Lung (tissue), 12 donors: ENCODE data around the gene C8A. TPM values are rescaled to one million over a fixed set of nuclear protein-coding genes. Genes with fewer than 3 reads are reported as not detected.

ENCODE experiments used
- ATAC-seq: fragments of 200-7000 bp; cut with Tn5 transposase; one replicate; pipeline ENCODE4 v1.9.1; 2020; ENCODE audit warnings: moderate number of reproducible peaks; ENCODE audit not compliant: insufficient read depth, low FRiP score
- DNase-seq, 3 donors: peaks; one replicate each; pipeline ENCODE4 v3.0.0-alpha.2; 2013 to 2017
- H3K27ac ChIP-seq, 2 donors: one replicate each; pipeline ENCODE4 v1.5.1; 2013; ENCODE audit warnings: mild to moderate bottlenecking in 2 of 2, moderate library complexity in 2 of 2, control low read depth in 1 of 2, inconsistent platforms in 1 of 2, low read depth in 1 of 2, low read length in 1 of 2
- H3K27me3 ChIP-seq, 3 donors: one replicate each; pipeline ENCODE4 v1.5.1; 2013; ENCODE audit warnings: low read length in 2 of 3; ENCODE audit not compliant: control insufficient read depth in 3 of 3, insufficient read depth in 3 of 3
- H3K36me3 ChIP-seq, 4 donors: one replicate each; pipeline ENCODE4 v1.5.1; 2013; ENCODE audit warnings: low read length in 4 of 4, mild to moderate bottlenecking in 1 of 4, moderate library complexity in 1 of 4; ENCODE audit not compliant: control insufficient read depth in 4 of 4, insufficient read depth in 4 of 4
- H3K4me1 ChIP-seq, 5 donors: one replicate each; pipeline ENCODE4 v1.5.1; 2013; ENCODE audit warnings: low read length in 5 of 5, mild to moderate bottlenecking in 2 of 5, moderate library complexity in 1 of 5; ENCODE audit not compliant: control insufficient read depth in 5 of 5, insufficient read depth in 5 of 5
- H3K4me3 ChIP-seq: one replicate; pipeline ENCODE4 v1.5.1; 2013; ENCODE audit warnings: mild to moderate bottlenecking, control low read depth, moderate library complexity
- H3K9ac ChIP-seq, 2 donors: one replicate each; pipeline ENCODE4 v1.5.1; 2013; ENCODE audit warnings: low read length in 2 of 2, control low read depth in 1 of 2; ENCODE audit not compliant: insufficient read depth in 1 of 2
- H3K9me3 ChIP-seq, 4 donors: one replicate each; pipeline ENCODE4 v1.5.1; 2013; ENCODE audit warnings: low read length in 3 of 4, mild to moderate bottlenecking in 1 of 4, moderate library complexity in 1 of 4; ENCODE audit not compliant: control insufficient read depth in 4 of 4, insufficient read depth in 3 of 4
- WGBS, 2 donors: extraction: QIAGEN DNeasy Blood & Tissue Kit; methylation state at CpG; one replicate each; pipeline ENCODE4 v1.1.7; 2013; 5-methylcytosine and 5-hydroxymethylcytosine counted together
- polyA plus RNA-seq, 2 donors: library from polyadenylated mRNA; stranded (reverse); fragments of 200-250 nt; gene quantifications; one replicate each; pipeline ENCODE4 v1.2.1, GENCODE V29; 2013
- total RNA-seq, 2 donors: library from RNA; depleted of rRNA in 1 of 2; stranded (reverse); fragments of >200 nt in 1 of 2; gene quantifications; one replicate each; pipeline ENCODE4 v1.2.1, GENCODE V29; 2014 to 2021
- TF ChIP-seq, protein P1 (sequence below): IDR thresholded peaks from 2 replicates; pipeline ENCODE4 v1.5.1; 2012; ENCODE audit warnings: mild to moderate bottlenecking; ENCODE audit errors: control extremely low read depth, extremely low read depth
- donor health status: control.
- donor health status: control.
- donor health status: Bipolar disorder and iron deficiency.
- donor health status: healthy.
- donor health status: DM: yes; HTN: yes; CAD: no.

The C8A gene
- total and polyA plus RNA-seq, 4 donors: 0.12 to 1.4 TPM; not detected in 2

DNA sequence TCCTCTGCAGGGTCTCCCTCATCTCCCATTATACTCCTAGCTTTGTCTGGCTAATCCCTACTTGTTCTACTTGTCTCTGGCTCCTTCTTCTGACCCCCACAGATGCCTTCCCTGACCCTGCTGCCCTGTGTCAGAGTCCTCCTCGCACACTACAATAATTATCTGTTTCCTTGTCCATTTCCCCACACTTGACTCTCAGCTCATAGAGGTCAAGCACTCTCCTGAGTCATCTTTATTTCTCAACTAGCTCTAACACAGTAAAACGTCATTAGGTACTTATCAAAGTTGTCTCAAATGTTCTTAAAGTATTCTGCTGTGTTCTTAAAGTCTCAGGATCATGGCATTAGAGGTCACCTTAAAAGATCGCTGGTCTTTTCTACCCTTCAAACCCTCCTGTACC lies 47.1 kb downstream of the C8A start:
- WGBS, 2 donors: 31 to 52% methylated on average over 3 of the region's 3 CpGs

DNA sequence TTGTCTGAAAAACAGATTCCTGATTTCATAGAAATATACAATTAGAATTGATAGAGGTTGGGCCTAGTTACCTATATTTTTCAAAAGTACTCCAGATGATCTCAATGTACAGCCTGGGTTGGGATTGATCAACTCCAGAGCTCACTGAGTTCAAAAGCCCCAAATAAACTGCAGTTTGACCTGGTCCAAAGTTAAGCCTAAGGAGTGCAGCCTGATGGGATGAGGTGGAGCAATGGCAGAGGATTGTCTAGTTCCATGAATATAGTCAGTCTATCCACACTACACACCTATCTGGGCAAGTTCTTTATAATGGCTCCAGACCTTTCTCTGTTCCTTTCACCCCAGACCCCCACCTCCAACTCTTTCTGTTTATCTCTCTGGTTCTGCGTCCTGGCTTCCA lies 49.2 kb downstream of the C8A start:
- TF ChIP-seq, protein P1, sequence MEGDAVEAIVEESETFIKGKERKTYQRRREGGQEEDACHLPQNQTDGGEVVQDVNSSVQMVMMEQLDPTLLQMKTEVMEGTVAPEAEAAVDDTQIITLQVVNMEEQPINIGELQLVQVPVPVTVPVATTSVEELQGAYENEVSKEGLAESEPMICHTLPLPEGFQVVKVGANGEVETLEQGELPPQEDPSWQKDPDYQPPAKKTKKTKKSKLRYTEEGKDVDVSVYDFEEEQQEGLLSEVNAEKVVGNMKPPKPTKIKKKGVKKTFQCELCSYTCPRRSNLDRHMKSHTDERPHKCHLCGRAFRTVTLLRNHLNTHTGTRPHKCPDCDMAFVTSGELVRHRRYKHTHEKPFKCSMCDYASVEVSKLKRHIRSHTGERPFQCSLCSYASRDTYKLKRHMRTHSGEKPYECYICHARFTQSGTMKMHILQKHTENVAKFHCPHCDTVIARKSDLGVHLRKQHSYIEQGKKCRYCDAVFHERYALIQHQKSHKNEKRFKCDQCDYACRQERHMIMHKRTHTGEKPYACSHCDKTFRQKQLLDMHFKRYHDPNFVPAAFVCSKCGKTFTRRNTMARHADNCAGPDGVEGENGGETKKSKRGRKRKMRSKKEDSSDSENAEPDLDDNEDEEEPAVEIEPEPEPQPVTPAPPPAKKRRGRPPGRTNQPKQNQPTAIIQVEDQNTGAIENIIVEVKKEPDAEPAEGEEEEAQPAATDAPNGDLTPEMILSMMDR: no peak
- H3K4me1 ChIP-seq: peaks cover 0 to 1% (median 0%) of the 10 kb centered on the region in 5 donors
- H3K36me3 ChIP-seq: no peaks in the 10 kb centered on the region
- no peak overlapping the region for H3K27ac ChIP-seq
- peaks cover 0 to 5% (median 0%) of the 10 kb centered on the region in 3 donors for H3K27me3 ChIP-seq
- WGBS, 2 donors: 87 to 88% methylated on average over 1 of the region's 1 CpG
- no peak overlapping the region for H3K4me3 ChIP-seq
- ATAC-seq (no peak), DNase-seq (no peak)
- peaks cover 0 to 2% (median 0%) of the 10 kb centered on the region in 4 donors for H3K9me3 ChIP-seq
- H3K9ac ChIP-seq: no peak overlapping the region

More for the DNA sequence above, 47.1 kb downstream of the C8A start:
- Histone ChIP-seq H3K9me3 (peaks cover 0 to 2% (median 0%) of the 10 kb centered on the region in 4 donors), H3K9ac (no peak overlapping the region), H3K36me3 (no peaks in the 10 kb centered on the region), H3K4me1 (peaks cover 0 to 8% (median 0%) of the 10 kb centered on the region in 5 donors), H3K27me3 (peaks cover 0 to 5% (median 0%) of the 10 kb centered on the region in 3 donors), H3K27ac (no peak overlapping the region), H3K4me3 (no peak overlapping the region)
- TF ChIP-seq, protein P1: no peak
- ATAC-seq (peak; percentile 37), DNase-seq (no peak)

DNA sequence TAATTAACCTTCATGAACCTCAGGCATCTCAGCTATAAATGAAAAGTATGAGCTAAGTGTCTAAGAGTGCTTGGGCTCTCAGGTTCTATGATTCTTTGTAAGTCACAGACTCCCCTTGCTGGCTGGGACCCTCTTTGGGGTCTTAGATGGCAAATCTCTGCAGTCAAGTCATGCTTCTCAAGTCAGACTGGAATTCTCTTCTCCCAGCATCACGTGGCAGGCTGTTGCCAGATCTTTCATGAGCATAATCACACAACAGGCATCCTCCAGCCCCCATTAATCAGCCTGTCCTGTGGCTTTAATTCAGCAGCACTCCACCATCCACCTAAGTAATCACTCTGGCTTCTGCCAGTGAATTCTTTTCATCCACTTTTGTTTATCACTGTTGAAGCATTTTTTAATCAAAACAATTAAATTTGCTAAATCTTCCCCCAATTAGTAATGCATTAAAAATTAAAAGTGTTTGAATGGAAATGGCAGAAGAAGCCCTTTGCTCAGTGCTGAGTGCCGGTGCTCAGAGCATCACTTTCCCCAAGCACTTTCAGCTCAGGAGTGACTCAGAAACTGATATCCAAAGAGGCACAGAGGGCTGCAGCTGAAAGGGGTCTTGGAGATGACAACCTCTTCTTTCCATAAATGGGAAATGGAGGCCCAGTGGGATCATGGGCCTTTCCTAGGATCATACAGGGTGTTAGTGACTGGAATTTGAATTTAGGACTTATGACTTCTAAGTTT lies 50.2 kb downstream of the C8A start:
- no peak for ATAC-seq
- H3K9me3 ChIP-seq: peaks cover 0 to 2% (median 0%) of the 10 kb centered on the region in 4 donors
- peaks cover 0 to 5% (median 0%) of the 10 kb centered on the region in 3 donors for H3K27me3 ChIP-seq
- 63 to 66% methylated on average over 2 of the region's 2 CpGs for WGBS, 2 donors
- no peak overlapping the region for H3K27ac ChIP-seq
- H3K4me1 ChIP-seq: peaks cover 0 to 1% (median 0%) of the 10 kb centered on the region in 5 donors
- no peak for DNase-seq
- no peaks in the 10 kb centered on the region for H3K36me3 ChIP-seq
- no peak overlapping the region for H3K4me3 ChIP-seq
- no peak overlapping the region for H3K9ac ChIP-seq
- TF ChIP-seq, protein P1: no peak
